NCI-H1694 (cell line): ENCODE results near the gene CORIN.
"Not testable (repeated sequence)": the region's sequence is repeated elsewhere in the genome, so short reads cannot be mapped to it uniquely, and the experiment has no call there.

Source experiments
- DNase-seq: peaks from one replicate; lab custom pipeline; 2025; lab: John Stamatoyannopoulos, UW

The CORIN gene

GRCh38 chr4:47566969-47567368 is 270.9 kb downstream of the CORIN start:
- no peak for DNase-seq

- no peak for DNase-seq
These were observed 271.3 kb downstream of the CORIN start for GRCh38 chr4:47566566-47566965.

DNA sequence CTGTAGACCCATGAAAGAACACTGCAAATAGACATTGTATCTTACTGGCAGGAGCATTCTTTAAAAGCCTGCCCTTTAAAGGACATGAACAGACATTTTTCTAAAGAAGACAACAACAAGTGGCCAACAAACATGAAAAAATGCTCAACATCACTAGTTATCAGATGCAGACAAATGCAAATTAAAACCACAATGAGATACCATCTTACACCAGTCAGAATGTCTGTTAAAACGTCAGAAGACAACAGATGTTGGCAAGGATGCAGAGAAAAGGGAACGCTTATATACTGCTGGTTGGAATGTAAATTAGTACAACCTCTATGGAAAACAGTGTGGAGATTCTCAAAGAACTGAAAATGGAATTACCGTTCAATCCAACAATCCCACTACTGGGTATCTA is 275.6 kb downstream of the CORIN start:
- DNase-seq, result no peak

- no peak for DNase-seq
These were observed 276.5 kb downstream of the CORIN start for GRCh38 chr4:47561331-47561730.

DNA sequence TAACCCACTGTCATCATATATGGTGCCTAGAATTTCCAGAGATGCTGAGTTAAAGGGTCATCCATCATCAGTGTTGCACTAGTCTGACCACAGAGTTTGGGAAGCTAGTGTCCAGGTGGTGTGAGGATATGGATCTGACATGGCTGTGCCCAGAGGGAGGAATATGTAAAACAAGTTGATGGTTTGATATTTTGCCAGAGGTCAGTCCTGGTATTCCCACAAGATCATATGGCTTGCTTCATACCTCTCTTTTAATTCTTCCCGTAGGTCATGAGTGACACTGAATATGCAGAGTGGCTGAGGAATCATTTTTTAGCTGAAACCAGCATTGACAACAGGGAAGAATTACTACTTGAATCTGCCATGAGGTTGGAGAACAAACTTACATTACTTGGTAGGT is 277.2 kb downstream of the CORIN start:
- no peak for DNase-seq

DNA sequence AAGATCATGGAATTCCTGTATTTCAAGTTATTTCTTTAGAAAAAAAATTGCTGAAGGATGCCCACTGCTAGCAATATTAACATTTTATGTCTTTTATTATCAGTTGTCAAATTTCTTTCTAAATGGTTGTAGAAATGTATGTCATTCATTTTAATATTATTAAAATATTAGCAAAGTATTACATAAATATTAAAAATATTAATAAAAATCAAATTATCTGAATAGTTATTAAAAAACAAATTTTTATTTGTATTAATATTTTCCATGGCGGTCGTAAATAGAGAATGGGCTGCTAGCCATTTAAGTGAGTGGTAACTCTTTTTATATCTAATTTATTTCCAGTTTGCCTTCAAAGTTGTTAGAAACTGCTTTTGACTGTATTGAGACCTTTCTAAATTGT is 280.6 kb downstream of the CORIN start:
- DNase-seq, result no peak

DNA sequence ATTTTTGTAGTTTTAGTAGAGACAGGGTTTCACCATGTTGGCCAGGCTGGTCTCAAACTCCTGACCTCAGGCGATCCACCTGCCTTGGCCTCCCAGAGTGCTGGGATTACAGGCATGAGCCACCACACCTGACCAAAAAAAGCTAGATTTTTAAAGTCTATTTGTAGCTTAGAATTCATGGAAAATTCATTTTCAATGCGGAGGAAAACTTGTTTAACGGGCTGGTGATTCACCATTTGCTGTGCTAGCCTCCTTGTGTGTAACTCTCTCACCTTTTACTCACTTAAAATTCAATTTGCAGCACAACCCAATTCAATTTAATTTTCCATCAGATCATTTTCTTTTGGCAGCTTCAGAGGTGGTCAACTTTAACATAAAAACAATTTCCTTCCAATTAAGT is 281.9 kb downstream of the CORIN start:
- not testable (repeated sequence) for DNase-seq

- DNase-seq, result no peak
These were observed 284.3 kb downstream of the CORIN start for GRCh38 chr4:47553329-47554125.

DNA sequence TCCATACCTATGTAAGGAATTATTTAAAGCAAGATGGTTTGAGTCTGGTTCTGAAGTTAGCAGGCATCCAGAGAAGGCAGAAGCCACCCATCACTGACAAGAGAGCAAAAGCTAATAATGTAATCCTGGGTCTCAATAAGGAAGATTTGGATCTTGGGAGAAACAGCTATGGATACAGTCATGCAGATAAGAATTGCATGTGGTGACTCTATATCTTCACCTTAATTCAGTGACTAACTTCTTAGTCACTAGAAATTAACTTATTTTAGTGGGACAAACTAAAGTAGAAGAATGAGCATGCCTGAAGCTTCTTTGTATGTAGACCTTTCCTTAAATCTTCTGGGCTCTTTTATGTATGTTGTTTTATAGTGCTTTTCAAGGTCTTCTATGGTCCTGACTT is 286.2 kb downstream of the CORIN start:
- no peak for DNase-seq

DNA sequence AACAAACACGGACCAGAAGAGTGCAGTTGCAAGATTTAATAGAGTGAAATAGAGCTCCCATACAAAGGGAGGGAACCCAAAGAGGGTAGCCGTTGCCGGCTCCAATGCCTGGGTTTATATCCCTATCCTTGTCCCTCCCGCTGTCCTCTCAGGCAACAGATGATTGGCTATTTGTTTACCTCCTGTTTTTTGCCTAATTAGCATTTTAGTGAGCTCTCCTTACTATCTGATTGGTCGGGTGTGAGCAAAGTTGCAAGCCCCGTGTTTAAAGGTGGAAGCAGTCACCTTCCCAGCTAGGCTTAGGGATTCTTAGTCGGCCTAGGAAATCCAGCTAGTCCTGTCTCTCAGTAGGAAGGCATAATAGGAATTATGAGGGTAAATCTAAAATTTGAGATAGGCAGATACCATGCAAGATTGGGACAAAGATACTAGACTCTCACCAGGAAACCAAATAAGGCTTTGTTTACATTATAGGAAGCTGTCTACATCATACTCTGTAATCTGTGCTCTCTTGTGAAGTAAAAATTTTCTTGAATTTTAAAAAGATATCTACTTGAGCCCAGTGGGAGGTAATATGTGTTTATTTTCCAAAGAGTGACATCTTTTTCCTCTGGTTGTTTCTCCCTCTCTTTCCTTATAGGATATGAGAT is 286.8 kb downstream of the CORIN start:
- no peak for DNase-seq

DNA sequence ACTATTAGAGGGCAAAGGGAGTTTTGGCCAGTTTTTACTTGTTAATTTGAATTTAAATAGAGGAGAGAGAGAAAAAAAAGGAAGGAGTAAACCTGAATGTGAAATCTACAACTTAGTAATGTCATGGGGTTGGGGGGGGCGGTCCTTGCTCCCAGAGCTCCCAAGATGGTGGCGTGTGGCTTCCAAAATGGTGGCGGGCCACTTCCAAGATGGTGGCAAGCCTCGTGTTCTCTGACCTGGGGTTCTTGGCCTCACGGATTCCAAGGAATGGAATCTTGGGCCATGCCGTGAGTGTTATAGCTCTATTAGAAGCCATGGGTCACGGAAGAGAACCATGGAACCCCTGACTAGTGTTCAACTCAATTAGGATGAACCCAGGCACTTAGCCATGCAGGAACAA is 287.5 kb downstream of the CORIN start:
- DNase-seq, result not testable (repeated sequence)
